Measurements from ENCODE around the gene CDH4. TPM values are rescaled to one million over a fixed set of nuclear protein-coding genes. Genes with fewer than 3 reads are reported as not detected.

Gene CDH4
- total and polyA plus RNA-seq, 2 of the 8 experiments (the other 6 are each of a cell fraction or from before 2014, with no cell fraction given) = 4.3 to 7.9 TPM

- H4K20me1 ChIP-seq (replicated peaks in 1 of 2; ENCODE audit: control insufficient read depth in 1 of 2, insufficient read depth in 2 of 2, low read length in 2 of 2) = peaks cover 0 to 6% of the 10 kb centered on the region in 2 experiments
- no peak overlapping the region for H3K14ac ChIP-seq (ENCODE audit: insufficient read length)
- no peak overlapping the region for H4K91ac ChIP-seq (replicated peaks; ENCODE audit: insufficient read length, low read length)
- H2BK5ac ChIP-seq (ENCODE audit: low read depth, low read length) = no peak overlapping the region
- no peak overlapping the region for H3K56ac ChIP-seq (replicated peaks; ENCODE audit: insufficient read length, low read depth, low read length)
- no peak overlapping the region for H2AK5ac ChIP-seq (ENCODE audit: low read depth, low read length)
- H3K79me2 ChIP-seq (ENCODE audit: control insufficient read depth in 1 of 2, insufficient read depth in 2 of 2, low read length in 2 of 2) = no peaks in the 10 kb centered on the region
- H3K23me2 ChIP-seq (ENCODE audit: low read depth, low read length) = no peaks in the 10 kb centered on the region
- TF ChIP-seq CHD2 (IDR thresholded peaks at IDR 0.05; ENCODE audit: low read length) (no peak), POU5F1 (IDR thresholded peaks at IDR 0.05; ENCODE audit: low read depth, low read length) (no peak), SIRT6 (IDR thresholded peaks at IDR 0.05; ENCODE audit: low read length) (no peak), SRF (IDR thresholded peaks at IDR 0.05; ENCODE audit: low read depth, low read length) (no peak), SP2 (IDR thresholded peaks at IDR 0.05; ENCODE audit: low read length) (no peak), TAF7 (optimal IDR thresholded peaks at IDR 0.05; ENCODE audit: borderline replicate concordance, low read depth, low read length) (no peak), SIN3A (conservative IDR thresholded peaks at IDR 0.05 in 1 of 2, IDR thresholded peaks at IDR 0.05 in 1 of 2; ENCODE audit: low read depth in 1 of 2, low read length in 2 of 2) (no peak), CHD1 (IDR thresholded peaks at IDR 0.05; ENCODE audit: low read depth, low read length) (no peak)
- FAIRE-seq = no peak
- WGBS, 2 experiments (ENCODE audit: extremely low coverage in 1 of 2, insufficient coverage in 1 of 2, insufficient read length in 1 of 2, insufficient replicate concordance in 2 of 2, low coverage in 1 of 2, low lambda C conversion rate in 2 of 2, missing lambda C conversion rate in 1 of 2) = 82% methylated on average over 8 of the region's 8 CpGs; no CpG with 5 or more reads in 1 of the 2 experiments
- H3K18ac ChIP-seq (ENCODE audit: extremely low read depth, low read length) = no peak overlapping the region
- H4K8ac ChIP-seq (ENCODE audit: extremely low read depth, insufficient read depth, low read length) = no peak overlapping the region
- no peak overlapping the region for H2AFZ ChIP-seq (ENCODE audit: low read length)
- H2BK12ac ChIP-seq (ENCODE audit: low read depth, low read length) = no peak overlapping the region
- H3K9ac ChIP-seq (replicated peaks in 1 of 4; ENCODE audit: extremely low read depth in 1 of 4, low read depth in 3 of 4, low read length in 3 of 4) = no peak overlapping the region
- H3K27me3 ChIP-seq (replicated peaks in 1 of 4; ENCODE audit: control insufficient read depth in 3 of 4, extremely low read depth in 1 of 4, insufficient read depth in 3 of 4, low read length in 3 of 4) = peaks cover 0 to 3% (median 2%) of the 10 kb centered on the region in 4 experiments; a peak in 4 of 7 replicates
- no peak overlapping the region for H4K5ac ChIP-seq (ENCODE audit: insufficient read length, low read depth, low read length)
- ChIA-PET CTCF (ENCODE audit: partially characterized antibody) (no interaction called here), POLR2A (ENCODE audit: partially characterized antibody) (no interaction called here)
- no peak overlapping the region for H3K4me3 ChIP-seq (ENCODE audit: extremely low read depth in 1 of 4, insufficient read depth in 2 of 4, low read depth in 3 of 4, low read length in 4 of 4)
- H3K4me2 ChIP-seq (ENCODE audit: insufficient read depth in 1 of 2, low read depth in 2 of 2, low read length in 2 of 2) = no peak overlapping the region
- H3K27ac ChIP-seq (ENCODE audit: low read depth, low read length) = no peak overlapping the region
- no peak overlapping the region for H3K23ac ChIP-seq (ENCODE audit: insufficient read length)
- H3K4me1 ChIP-seq (replicated peaks in 1 of 4; ENCODE audit: control insufficient read depth in 3 of 4, insufficient read depth in 4 of 4, low read length in 3 of 4) = peaks cover 0 to 4% (median 0%) of the 10 kb centered on the region in 4 experiments; a peak in 1 of 7 replicates
- H2BK15ac ChIP-seq (ENCODE audit: low read length) = no peak overlapping the region
- H3K4ac ChIP-seq (replicated peaks; ENCODE audit: insufficient read length, low read depth, low read length) = peak overlapping the region; percentile 62
- no peak overlapping the region for H2BK120ac ChIP-seq (replicated peaks; ENCODE audit: low read depth, low read length)
- H3K79me1 ChIP-seq (ENCODE audit: low read depth, low read length) = peaks cover 4% of the 10 kb centered on the region; the same call in 1 of the 2 replicates
- no peak overlapping the region for H2BK20ac ChIP-seq (ENCODE audit: low read length)
- H3K9me3 ChIP-seq (ENCODE audit: insufficient read depth in 2 of 2, low read depth in 1 of 2, low read length in 1 of 2) = no peaks in the 10 kb centered on the region; a peak in 1 of 4 replicates
- DNase-seq (ENCODE audit: low read depth in 1 of 2, low spot score in 2 of 2) = no peak
- H3K36me3 ChIP-seq (ENCODE audit: control insufficient read depth in 2 of 4, insufficient read depth in 4 of 4, low read length in 3 of 4) = no peaks in the 10 kb centered on the region
These were observed 72.8 kb downstream of the CDH4 start for GRCh38 chr20:61324906-61325305.

Data from H1 (cell line).